HG02642 (cell line): ENCODE data around the gene VAPA.

ENCODE experiments used
- ATAC-seq: cut with Tn5 transposase; IDR thresholded peaks from one replicate; pipeline ENCODE4 v1.9.1; 2021; ENCODE audit warnings: mild to moderate bottlenecking; ENCODE audit not compliant: unreplicated experiment, poor library complexity

Gene VAPA

GRCh38 chr18:9965711-9966624 is 52.2 kb downstream of the VAPA start:
- no peak for ATAC-seq

GRCh38 chr18:9968081-9968848 is 54.4 kb downstream of the VAPA start:
- no peak for ATAC-seq

GRCh38 chr18:9969247-9969646 is 55.4 kb downstream of the VAPA start:
- no peak for ATAC-seq

GRCh38 chr18:9971313-9971920 is 57.6 kb downstream of the VAPA start:
- ATAC-seq = no peak

GRCh38 chr18:9973470-9973869 is 59.7 kb downstream of the VAPA start:
- ATAC-seq = no peak

GRCh38 chr18:9974279-9974915 is 60.6 kb downstream of the VAPA start:
- ATAC-seq = no peak

GRCh38 chr18:9975658-9976057 is 61.8 kb downstream of the VAPA start:
- ATAC-seq = no peak

GRCh38 chr18:9982711-9983110 is 68.9 kb downstream of the VAPA start:
- ATAC-seq = no peak

- ATAC-seq = no peak
Measured at GRCh38 chr18:9984080-9984479, 70.3 kb downstream of the VAPA start.

GRCh38 chr18:9985641-9986040 is 71.8 kb downstream of the VAPA start:
- ATAC-seq = no peak

GRCh38 chr18:9986156-9986930 is 72.5 kb downstream of the VAPA start:
- no peak for ATAC-seq

GRCh38 chr18:9987345-9987744 is 73.5 kb downstream of the VAPA start:
- no peak for ATAC-seq

- ATAC-seq = no peak
Measured at GRCh38 chr18:9987931-9988330, 74.1 kb downstream of the VAPA start.

- ATAC-seq = no peak
Measured at GRCh38 chr18:9988665-9989064, 74.8 kb downstream of the VAPA start.

GRCh38 chr18:9989481-9989880 is 75.7 kb downstream of the VAPA start:
- no peak for ATAC-seq

- ATAC-seq = no peak
Measured at GRCh38 chr18:9991011-9992000, 77.5 kb downstream of the VAPA start.

GRCh38 chr18:9992300-9992972 is 78.6 kb downstream of the VAPA start:
- ATAC-seq = no peak

- no peak for ATAC-seq
Measured at GRCh38 chr18:9992973-9993520, 79.2 kb downstream of the VAPA start.
